ENCODE data around the gene RHOJ.

The RHOJ gene

GRCh38 chr14:63231766-63232165 is 27.5 kb downstream of the RHOJ start:
- no peak for TF ChIP-seq POLR2A (IDR thresholded peaks at IDR 0.05; ENCODE audit: extremely low read depth, insufficient read length)
- TF ChIP-seq MAX (IDR thresholded peaks at IDR 0.05; ENCODE audit: low read depth, low read length), result no peak
- no peak for TF ChIP-seq MYC (IDR thresholded peaks at IDR 0.05; ENCODE audit: low read depth, low read length)
- no peak for TF ChIP-seq CTCF (IDR thresholded peaks at IDR 0.05; ENCODE audit: low read depth, low read length)
- DNase-seq (ENCODE audit: low read depth), result no peak
- no peak overlapping the region for H3K4me3 ChIP-seq (ENCODE audit: low read depth, low read length)

- TF ChIP-seq MAX (IDR thresholded peaks at IDR 0.05; ENCODE audit: low read depth, low read length) (no peak), MYC (IDR thresholded peaks at IDR 0.05; ENCODE audit: low read depth, low read length) (no peak), CTCF (IDR thresholded peaks at IDR 0.05; ENCODE audit: low read depth, low read length) (no peak), POLR2A (IDR thresholded peaks at IDR 0.05; ENCODE audit: extremely low read depth, insufficient read length) (no peak)
- no peak overlapping the region for H3K4me3 ChIP-seq (ENCODE audit: low read depth, low read length)
- DNase-seq (ENCODE audit: low read depth), result no peak
Measured at GRCh38 chr14:63237791-63238190, 33.5 kb downstream of the RHOJ start.

GRCh38 chr14:63240221-63240620 is 36.0 kb downstream of the RHOJ start:
- TF ChIP-seq MAX (IDR thresholded peaks at IDR 0.05; ENCODE audit: low read depth, low read length), result no peak
- TF ChIP-seq CTCF (IDR thresholded peaks at IDR 0.05; ENCODE audit: low read depth, low read length), result no peak
- no peak for TF ChIP-seq MYC (IDR thresholded peaks at IDR 0.05; ENCODE audit: low read depth, low read length)

GRCh38 chr14:63241096-63241495 is 36.9 kb downstream of the RHOJ start:
- no peak for TF ChIP-seq MYC (IDR thresholded peaks at IDR 0.05; ENCODE audit: low read depth, low read length)
- TF ChIP-seq POLR2A (IDR thresholded peaks at IDR 0.05; ENCODE audit: extremely low read depth, insufficient read length), result no peak
- TF ChIP-seq MAX (IDR thresholded peaks at IDR 0.05; ENCODE audit: low read depth, low read length), result no peak
- no peak for TF ChIP-seq CTCF (IDR thresholded peaks at IDR 0.05; ENCODE audit: low read depth, low read length)
- no peak for DNase-seq (ENCODE audit: low read depth)
- no peak overlapping the region for H3K4me3 ChIP-seq (ENCODE audit: low read depth, low read length)

More at GRCh38 chr14:63240221-63240620, 36.0 kb downstream of the RHOJ start:
- no peak for DNase-seq (ENCODE audit: low read depth)
- H3K4me3 ChIP-seq (ENCODE audit: low read depth, low read length), result no peak overlapping the region

GRCh38 chr14:63243646-63244045 is 39.4 kb downstream of the RHOJ start:
- H3K4me3 ChIP-seq (ENCODE audit: low read depth, low read length), result no peak overlapping the region
- TF ChIP-seq POLR2A (IDR thresholded peaks at IDR 0.05; ENCODE audit: extremely low read depth, insufficient read length) (no peak), CTCF (IDR thresholded peaks at IDR 0.05; ENCODE audit: low read depth, low read length) (no peak), MYC (IDR thresholded peaks at IDR 0.05; ENCODE audit: low read depth, low read length) (no peak), MAX (IDR thresholded peaks at IDR 0.05; ENCODE audit: low read depth, low read length) (no peak)
- no peak for DNase-seq (ENCODE audit: low read depth)

GRCh38 chr14:63245893-63246292 is 41.6 kb downstream of the RHOJ start:
- TF ChIP-seq POLR2A (IDR thresholded peaks at IDR 0.05; ENCODE audit: extremely low read depth, insufficient read length) (no peak), MAX (IDR thresholded peaks at IDR 0.05; ENCODE audit: low read depth, low read length) (no peak), CTCF (IDR thresholded peaks at IDR 0.05; ENCODE audit: low read depth, low read length) (no peak), MYC (IDR thresholded peaks at IDR 0.05; ENCODE audit: low read depth, low read length) (no peak)
- DNase-seq (ENCODE audit: low read depth), result no peak
- H3K4me3 ChIP-seq (ENCODE audit: low read depth, low read length), result no peak overlapping the region
